DND-41 (cell line): Measurements from ENCODE around the gene CHD6.

Experiments used
- ATAC-seq: fragments of 200-7000 bp; cut with Tn5 transposase; 3 replicates; pipeline ENCODE4 v1.9.1; 2021; ENCODE audit warnings: low read depth; ENCODE audit not compliant: insufficient read depth
- DNase-seq: peaks from one replicate; pipeline ENCODE4 v3.0.0-alpha.2; 2020
- H2AFZ ChIP-seq: 2 replicates; pipeline ENCODE4 v1.6.0; 2012; ENCODE audit warnings: low read depth, low read length
- H3K27ac ChIP-seq: 2 replicates; pipeline ENCODE4 v1.5.1; 2012; ENCODE audit warnings: low read length, inconsistent platforms
- H3K27me3 ChIP-seq: fragments of 200-600 bp; sonication (generic); 2 replicates; pipeline ENCODE4 v1.6.0; 2012; ENCODE audit warnings: low read length, mild to moderate bottlenecking, inconsistent platforms; ENCODE audit not compliant: insufficient read depth, poor library complexity
- H3K36me3 ChIP-seq: 2 replicates; pipeline ENCODE4 v1.5.1; 2012; ENCODE audit warnings: low read length, inconsistent platforms; ENCODE audit not compliant: insufficient read depth
- H3K4me1 ChIP-seq: 2 replicates; pipeline ENCODE4 v1.5.1; 2012; ENCODE audit warnings: mild to moderate bottlenecking, low read length; ENCODE audit not compliant: insufficient read depth
- H3K4me2 ChIP-seq: 2 replicates; pipeline ENCODE4 v1.6.0; 2012; ENCODE audit warnings: mild to moderate bottlenecking, moderate library complexity, low read length, inconsistent platforms; ENCODE audit not compliant: insufficient read depth
- H3K4me3 ChIP-seq, 2 experiments: fragments of 200-600 bp in 1 of 2; shearing (Covaris generic) in 1 of 2; 2 replicates each; pipeline ENCODE4 v1.5.1; 2012 to 2016; ENCODE audit warnings: inconsistent platforms in 2 of 2, low read length in 2 of 2, mild to moderate bottlenecking in 2 of 2, low read depth in 1 of 2, moderate library complexity in 1 of 2
- H3K79me2 ChIP-seq: 2 replicates; pipeline ENCODE4 v1.6.0; 2012; ENCODE audit warnings: low read length, inconsistent platforms; ENCODE audit not compliant: insufficient read depth
- H3K9ac ChIP-seq: 2 replicates; pipeline ENCODE4 v1.6.0; 2012; ENCODE audit warnings: low read depth, mild to moderate bottlenecking, inconsistent platforms, low read length, moderate library complexity
- H3K9me3 ChIP-seq: 2 replicates; pipeline ENCODE4 v1.5.1; 2012; ENCODE audit warnings: low read length, moderate library complexity, mild to moderate bottlenecking, inconsistent platforms; ENCODE audit not compliant: insufficient read depth, severe bottlenecking
- H4K20me1 ChIP-seq: 2 replicates; pipeline ENCODE4 v1.6.0; 2012; ENCODE audit warnings: low read length; ENCODE audit not compliant: insufficient read depth
- EZH2 ChIP-seq: IDR thresholded peaks from 3 replicates; pipeline ENCODE4 v1.6.1; 2012; ENCODE audit warnings: borderline replicate concordance, low read depth, mild to moderate bottlenecking, moderate library complexity, low read length, inconsistent platforms; ENCODE audit not compliant: severe bottlenecking
- TF ChIP-seq, protein P1 (sequence below): IDR thresholded peaks from 2 replicates; pipeline ENCODE4 v1.5.1; 2012; ENCODE audit warnings: borderline replicate concordance, low read length, moderate library complexity, mild to moderate bottlenecking; ENCODE audit not compliant: poor library complexity, severe bottlenecking; ENCODE audit errors: extremely low read depth

The CHD6 gene

DNA sequence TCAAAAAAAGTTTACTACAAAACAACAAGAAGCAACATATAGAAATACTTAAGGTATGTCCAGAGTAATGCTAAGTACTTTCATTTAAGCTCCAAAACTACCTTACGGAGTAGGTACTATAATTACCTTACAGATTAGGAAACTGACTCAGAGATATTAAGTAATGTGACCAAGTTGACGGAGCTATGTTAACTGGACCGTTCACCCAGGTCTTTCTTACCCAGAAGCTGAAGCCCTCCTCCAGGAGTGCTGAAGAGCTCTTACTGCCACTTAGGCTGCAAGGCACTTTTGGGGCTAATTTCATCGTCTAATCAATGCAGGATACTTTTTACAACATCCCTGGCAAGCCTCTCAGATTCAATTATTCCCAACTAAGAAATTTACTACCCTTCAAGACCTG is 123.7 kb downstream of the CHD6 start:
- Histone ChIP-seq H2AFZ (no peak overlapping the region), H4K20me1 (no peaks in the 10 kb centered on the region), H3K4me1 (no peaks in the 10 kb centered on the region), H3K4me2 (no peak overlapping the region), H3K9ac (no peak overlapping the region), H3K4me3 (no peak overlapping the region), H3K36me3 (peaks cover 82% of the 10 kb centered on the region), H3K27ac (no peak overlapping the region), H3K79me2 (no peaks in the 10 kb centered on the region), H3K9me3 (no peaks in the 10 kb centered on the region), H3K27me3 (no peaks in the 10 kb centered on the region)
- no peak for ATAC-seq
- no peak for TF ChIP-seq EZH2
- TF ChIP-seq, protein P1, sequence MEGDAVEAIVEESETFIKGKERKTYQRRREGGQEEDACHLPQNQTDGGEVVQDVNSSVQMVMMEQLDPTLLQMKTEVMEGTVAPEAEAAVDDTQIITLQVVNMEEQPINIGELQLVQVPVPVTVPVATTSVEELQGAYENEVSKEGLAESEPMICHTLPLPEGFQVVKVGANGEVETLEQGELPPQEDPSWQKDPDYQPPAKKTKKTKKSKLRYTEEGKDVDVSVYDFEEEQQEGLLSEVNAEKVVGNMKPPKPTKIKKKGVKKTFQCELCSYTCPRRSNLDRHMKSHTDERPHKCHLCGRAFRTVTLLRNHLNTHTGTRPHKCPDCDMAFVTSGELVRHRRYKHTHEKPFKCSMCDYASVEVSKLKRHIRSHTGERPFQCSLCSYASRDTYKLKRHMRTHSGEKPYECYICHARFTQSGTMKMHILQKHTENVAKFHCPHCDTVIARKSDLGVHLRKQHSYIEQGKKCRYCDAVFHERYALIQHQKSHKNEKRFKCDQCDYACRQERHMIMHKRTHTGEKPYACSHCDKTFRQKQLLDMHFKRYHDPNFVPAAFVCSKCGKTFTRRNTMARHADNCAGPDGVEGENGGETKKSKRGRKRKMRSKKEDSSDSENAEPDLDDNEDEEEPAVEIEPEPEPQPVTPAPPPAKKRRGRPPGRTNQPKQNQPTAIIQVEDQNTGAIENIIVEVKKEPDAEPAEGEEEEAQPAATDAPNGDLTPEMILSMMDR = no peak
- no peak for DNase-seq

DNA sequence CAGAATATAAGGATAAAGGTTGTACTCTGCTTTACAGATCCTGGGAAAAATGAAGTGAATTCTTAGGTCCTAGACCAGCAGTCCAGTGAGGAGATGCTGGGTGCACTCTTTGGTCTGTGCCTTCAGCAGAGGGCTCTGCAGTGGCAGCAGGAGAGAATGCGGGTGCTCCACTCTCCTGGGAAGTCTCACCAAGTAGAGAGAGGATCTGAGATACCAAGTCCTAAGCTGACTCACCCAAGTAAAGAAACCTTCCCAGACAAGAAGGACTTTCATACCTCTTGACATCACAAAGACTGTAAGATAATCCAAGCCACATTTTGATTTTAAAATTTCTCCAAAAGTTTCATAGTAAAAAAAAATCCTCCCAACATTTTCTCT is 134.6 kb downstream of the CHD6 start:
- Histone ChIP-seq H3K79me2 (no peaks in the 10 kb centered on the region), H3K4me3 (no peak overlapping the region), H3K9ac (no peak overlapping the region), H3K9me3 (no peaks in the 10 kb centered on the region), H4K20me1 (no peaks in the 10 kb centered on the region), H3K27me3 (no peaks in the 10 kb centered on the region), H3K27ac (no peak overlapping the region), H3K4me2 (no peak overlapping the region), H3K4me1 (no peaks in the 10 kb centered on the region), H2AFZ (no peak overlapping the region), H3K36me3 (peaks cover 87% of the 10 kb centered on the region)
- no peak for TF ChIP-seq EZH2
- TF ChIP-seq, protein P1 = no peak
- ATAC-seq = no peak
- no peak for DNase-seq

DNA sequence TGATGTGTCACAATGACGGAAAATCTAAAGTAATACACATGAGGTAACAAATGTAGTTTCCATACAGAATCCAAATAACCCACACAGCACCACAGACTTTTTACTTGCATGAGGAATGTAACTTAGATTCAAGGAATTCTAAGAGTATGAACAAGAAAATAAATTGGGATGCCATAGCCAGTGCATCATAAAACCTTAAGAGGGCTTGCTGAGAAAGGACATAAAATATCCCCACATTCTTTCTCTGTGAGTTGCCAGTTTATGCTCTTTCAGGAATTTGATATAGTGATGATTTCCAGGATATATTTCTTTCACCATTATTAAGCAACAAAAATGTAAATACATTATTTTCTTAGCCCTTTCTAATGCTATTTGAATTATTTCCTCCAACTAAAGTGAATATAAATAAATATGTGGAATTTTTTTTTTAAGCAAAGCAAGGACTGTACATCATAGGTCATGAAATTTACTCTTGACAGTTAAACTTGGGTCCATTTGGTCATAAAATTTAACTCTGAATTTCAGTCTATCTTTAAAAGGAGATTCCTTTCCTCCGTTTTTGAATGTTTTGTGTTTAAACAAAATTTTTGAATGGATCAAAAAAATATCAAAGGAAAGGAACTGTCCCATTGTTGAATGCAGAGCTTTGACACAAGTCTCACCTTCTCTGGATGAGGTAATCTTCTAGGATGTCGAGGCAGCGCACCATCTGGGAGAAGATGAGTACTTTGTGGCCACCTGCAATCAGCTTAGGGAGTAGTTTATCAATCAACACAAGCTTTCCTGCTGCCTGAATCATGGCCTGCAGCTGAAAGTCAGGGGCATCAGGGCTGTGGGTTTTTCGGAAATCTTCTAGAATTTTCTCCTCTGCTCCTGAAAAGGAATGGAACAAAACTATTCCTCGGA is 135.3 kb downstream of the CHD6 start:
- Histone ChIP-seq H3K4me2 (no peak overlapping the region), H3K36me3 (peaks cover 87% of the 10 kb centered on the region), H3K4me1 (no peaks in the 10 kb centered on the region), H4K20me1 (no peaks in the 10 kb centered on the region), H3K4me3 (no peak overlapping the region), H3K79me2 (no peaks in the 10 kb centered on the region), H3K9ac (no peak overlapping the region), H3K27me3 (no peaks in the 10 kb centered on the region), H2AFZ (no peak overlapping the region), H3K27ac (no peak overlapping the region), H3K9me3 (no peaks in the 10 kb centered on the region)
- no peak for ATAC-seq
- TF ChIP-seq, protein P1 = no peak
- no peak for TF ChIP-seq EZH2
- no peak for DNase-seq
